Lower lobe of right lung (tissue), 2 donors: ENCODE measurements around the gene ENAH. TPM values are rescaled to one million over a fixed set of nuclear protein-coding genes. Genes with fewer than 3 reads are reported as not detected.
A peak's percentile ranks its signal among the peaks of the same experiment; 100 is the strongest.

ENCODE experiments used
- ATAC-seq, 2 donors: fragments of 200-7000 bp; cut with Tn5 transposase; one replicate each; pipeline ENCODE4 v1.9.1; 2020 to 2022; ENCODE audit warnings: mild to moderate bottlenecking in 2 of 2, moderate library complexity in 2 of 2
- DNase-seq: peaks from one replicate; pipeline ENCODE4 v3.0.0-alpha.2; 2020
- H3K27ac ChIP-seq: fragments of 200-600 bp; one replicate; pipeline ENCODE4 v1.8.0; 2022
- H3K27me3 ChIP-seq: fragments of 200-600 bp; one replicate; pipeline ENCODE4 v1.8.0; 2022; ENCODE audit warnings: low read depth
- H3K36me3 ChIP-seq: fragments of 200-600 bp; one replicate; pipeline ENCODE4 v1.8.0; 2022; ENCODE audit warnings: mild to moderate bottlenecking
- H3K4me1 ChIP-seq: fragments of 200-600 bp; one replicate; pipeline ENCODE4 v1.8.0; 2022
- H3K4me3 ChIP-seq: fragments of 200-600 bp; one replicate; pipeline ENCODE4 v1.8.0; 2022; ENCODE audit warnings: mild to moderate bottlenecking
- H3K9me3 ChIP-seq: fragments of 200-600 bp; one replicate; pipeline ENCODE4 v1.8.0; 2022
- CTCF ChIP-seq: fragments of 200-600 bp; IDR thresholded peaks from one replicate; pipeline ENCODE4 v1.8.0; 2022; ENCODE audit warnings: antibody characterized with exemption, mild to moderate bottlenecking
- intact Hi-C: fragments of 100-400 bp; cut with DNase I; formaldehyde crosslinking; loops from one replicate; pipeline ENCODE4 v1.11.0; 2022
- total RNA-seq: library from RNA; stranded (reverse); fragmentation: NEBNext Ultra II Directional; extraction: Animal tissue kit (Norgen Biotek cat#: 25700); gene quantifications from one replicate; pipeline ENCODE4 v1.2.1, GENCODE V29; 2021
- donor health status: DM: no; HTN: yes; CAD: no; lungs with severe emphysema.

ENAH gene
- total RNA-seq, 1 donor from 2014 or later = 51.4 TPM

DNA sequence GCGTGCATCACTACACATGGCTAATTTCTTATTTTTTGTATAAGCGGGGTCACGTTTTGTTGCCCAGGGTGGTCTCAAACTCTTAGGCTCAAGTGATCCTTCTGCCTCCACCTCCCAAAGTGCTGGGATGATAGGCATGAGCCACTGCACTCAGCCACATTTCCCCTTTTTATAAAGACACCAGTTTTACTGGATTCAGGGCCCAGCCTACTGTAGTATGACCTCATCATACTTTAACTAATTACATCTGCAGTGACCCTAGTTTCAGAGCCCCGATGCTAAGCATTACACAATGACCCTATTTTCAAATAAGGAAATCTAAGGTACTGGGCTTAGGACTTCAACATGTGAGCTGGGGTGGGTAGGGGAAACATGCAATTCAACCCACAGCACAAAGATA is 31.8 kb upstream of the ENAH start:
- no peak for TF ChIP-seq CTCF

DNA sequence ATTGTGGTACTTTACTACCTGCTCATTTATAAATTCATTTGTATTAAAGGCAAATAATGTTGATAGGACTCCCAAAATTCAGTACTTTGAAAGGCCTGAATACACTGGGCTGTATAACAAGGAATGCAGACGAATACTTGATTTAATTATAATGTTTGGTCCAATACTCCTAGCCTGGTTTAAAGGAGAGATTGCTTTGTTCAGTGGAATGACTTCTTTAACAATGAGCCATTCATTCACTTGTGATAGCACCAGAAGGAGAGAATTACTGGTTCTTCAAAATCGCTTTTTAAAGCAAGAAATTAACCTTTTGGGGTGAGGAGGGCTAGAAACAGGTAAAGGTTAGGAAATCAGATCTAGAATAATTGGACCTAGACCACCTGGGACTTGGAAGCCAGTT is 28.3 kb upstream of the ENAH start:
- TF ChIP-seq CTCF = no peak
- ATAC-seq = no peak
- H3K27ac ChIP-seq = no peak overlapping the region
- H3K4me3 ChIP-seq = no peak overlapping the region
- no peaks in the 10 kb centered on the region for H3K36me3 ChIP-seq
- peaks cover 8% of the 10 kb centered on the region for H3K27me3 ChIP-seq
- no peaks in the 10 kb centered on the region for H3K9me3 ChIP-seq
- no peak for DNase-seq
- H3K4me1 ChIP-seq = no peaks in the 10 kb centered on the region
- intact Hi-C loops = no loop called here

More for the DNA sequence above, 31.8 kb upstream of the ENAH start:
- DNase-seq = no peak
- no peaks in the 10 kb centered on the region for H3K4me1 ChIP-seq
- no peaks in the 10 kb centered on the region for H3K27me3 ChIP-seq
- H3K27ac ChIP-seq = no peak overlapping the region
- no peaks in the 10 kb centered on the region for H3K9me3 ChIP-seq
- no peak overlapping the region for H3K4me3 ChIP-seq
- H3K36me3 ChIP-seq = no peaks in the 10 kb centered on the region
- intact Hi-C loops = no loop called here
- no peak for ATAC-seq

- no peaks in the 10 kb centered on the region for H3K4me1 ChIP-seq
- H3K27ac ChIP-seq = no peak overlapping the region
- DNase-seq (no peak), ATAC-seq (no peak)
- intact Hi-C loops = no loop called here
- H3K4me3 ChIP-seq = no peak overlapping the region
- no peak for TF ChIP-seq CTCF
- H3K27me3 ChIP-seq = peaks cover 8% of the 10 kb centered on the region
- H3K36me3 ChIP-seq = no peaks in the 10 kb centered on the region
- no peaks in the 10 kb centered on the region for H3K9me3 ChIP-seq
Measured at GRCh38 chr1:225678545-225678944, 25.6 kb upstream of the ENAH start.

GRCh38 chr1:225677350-225678124 is 24.6 kb upstream of the ENAH start:
- peak overlapping the region; percentile 34 for H3K4me3 ChIP-seq
- no peaks in the 10 kb centered on the region for H3K9me3 ChIP-seq
- no peaks in the 10 kb centered on the region for H3K4me1 ChIP-seq
- no peaks in the 10 kb centered on the region for H3K36me3 ChIP-seq
- ATAC-seq (peak in 1 of 2 donors; percentile 32), DNase-seq (no peak)
- TF ChIP-seq CTCF = no peak
- no peak overlapping the region for H3K27ac ChIP-seq
- intact Hi-C loops = no loop called here
- peaks cover 8% of the 10 kb centered on the region for H3K27me3 ChIP-seq

DNA sequence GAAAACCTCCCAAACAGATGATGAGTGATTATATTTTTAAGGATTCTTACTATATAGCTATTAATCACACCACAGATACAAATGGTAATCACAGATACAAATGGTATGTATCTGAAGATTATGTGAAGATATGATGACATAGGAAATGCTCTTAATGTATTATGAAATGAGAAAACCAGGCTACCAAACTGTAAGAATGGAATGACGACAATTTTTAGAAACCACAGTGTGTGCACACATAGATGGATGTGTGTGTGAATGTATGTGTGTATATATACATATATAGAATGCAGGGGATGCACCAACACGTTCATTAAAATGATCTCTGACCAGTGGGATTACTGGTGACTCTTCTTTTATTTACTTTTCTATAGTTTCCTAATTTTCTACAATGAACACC is 21.5 kb upstream of the ENAH start:
- no peaks in the 10 kb centered on the region for H3K4me1 ChIP-seq
- H3K36me3 ChIP-seq = no peaks in the 10 kb centered on the region
- H3K27me3 ChIP-seq = peaks cover 8% of the 10 kb centered on the region
- ATAC-seq (no peak), DNase-seq (no peak)
- H3K9me3 ChIP-seq = no peaks in the 10 kb centered on the region
- no peak overlapping the region for H3K27ac ChIP-seq
- H3K4me3 ChIP-seq = no peak overlapping the region
- TF ChIP-seq CTCF = no peak
- intact Hi-C loops = no loop called here
